Panc1 (cell line): ENCODE measurements around the gene MEGF11.

Experiments
- CTCF ChIP-seq: fragments of 450-650 bp; IDR thresholded peaks from 2 replicates; pipeline ENCODE4 v1.5.1; 2017; ENCODE audit warnings: mild to moderate bottlenecking
- POLR2AphosphoS5 ChIP-seq: IDR thresholded peaks from 2 replicates; pipeline ENCODE4 v1.6.1; 2012; ENCODE audit warnings: mild to moderate bottlenecking, low read depth, low read length, moderate library complexity
- SIN3A ChIP-seq: IDR thresholded peaks from 2 replicates; pipeline ENCODE4 v1.6.1; 2012; ENCODE audit warnings: low read depth, mild to moderate bottlenecking, low read length, moderate library complexity, borderline replicate concordance; ENCODE audit not compliant: insufficient read depth

GRCh38 chr15:66233487-66234415, 19.8 kb downstream of the MEGF11 start:
- TF ChIP-seq SIN3A (no peak), CTCF (no peak; the same call in 1 of the 2 replicates), POLR2AphosphoS5 (no peak)
